ENCODE measurements around the gene PSMD5. TPM values are rescaled to one million over a fixed set of nuclear protein-coding genes. Genes with fewer than 3 reads are reported as not detected.
A peak's percentile ranks its signal among the peaks of the same experiment; 100 is the strongest.

PSMD5 gene
- total RNA-seq, 1 donor from 2014 or later = 44.4 TPM

GRCh38 chr9:120801441-120801840 is 41.3 kb downstream of the PSMD5 start:
- H3K36me3 ChIP-seq (ENCODE audit: control insufficient read depth, insufficient read depth, low read length) = no peaks in the 10 kb centered on the region
- no peaks in the 10 kb centered on the region for H3K27me3 ChIP-seq (ENCODE audit: control insufficient read depth, insufficient read depth, low read length)
- H3K4me3 ChIP-seq (ENCODE audit: low read depth, low read length) = no peak overlapping the region
- TF ChIP-seq CTCF (IDR thresholded peaks at IDR 0.05; ENCODE audit: insufficient read depth, low read length, poor library complexity, severe bottlenecking) = no peak
- DNase-seq (ENCODE audit: low read depth) = no peak

GRCh38 chr9:120792898-120793765 is 49.6 kb downstream of the PSMD5 start, which contains the start of gene FBXW2:
TSS of gene FBXW2 (minus strand) at chr9:120793416. CDS start at chr9:120788258, 5,158 bp downstream.
- Histone ChIP-seq H3K27me3 (ENCODE audit: control insufficient read depth, insufficient read depth, low read length) (no peaks in the 10 kb centered on the region), H3K4me3 (ENCODE audit: low read depth, low read length) (peak within 1 kb of the TSS; percentile 81), H3K36me3 (ENCODE audit: control insufficient read depth, insufficient read depth, low read length) (no peaks in the 10 kb centered on the region)
- peak; percentile 42 for DNase-seq (ENCODE audit: low read depth)
- TF ChIP-seq CTCF (IDR thresholded peaks at IDR 0.05; ENCODE audit: insufficient read depth, low read length, poor library complexity, severe bottlenecking) = no peak

- Histone ChIP-seq H3K27me3 (ENCODE audit: control insufficient read depth, insufficient read depth, low read length) (no peaks in the 10 kb centered on the region), H3K36me3 (ENCODE audit: control insufficient read depth, insufficient read depth, low read length) (no peaks in the 10 kb centered on the region), H3K4me3 (ENCODE audit: low read depth, low read length) (no peak overlapping the region)
- DNase-seq (ENCODE audit: low read depth) = no peak
- TF ChIP-seq CTCF (IDR thresholded peaks at IDR 0.05; ENCODE audit: insufficient read depth, low read length, poor library complexity, severe bottlenecking) = no peak
Observed at GRCh38 chr9:120791161-120791560, 51.6 kb downstream of the PSMD5 start.

- no peak for TF ChIP-seq CTCF (IDR thresholded peaks at IDR 0.05; ENCODE audit: insufficient read depth, low read length, poor library complexity, severe bottlenecking)
- H3K27me3 ChIP-seq (ENCODE audit: control insufficient read depth, insufficient read depth, low read length) = no peaks in the 10 kb centered on the region
- no peak overlapping the region for H3K4me3 ChIP-seq (ENCODE audit: low read depth, low read length)
- no peaks in the 10 kb centered on the region for H3K36me3 ChIP-seq (ENCODE audit: control insufficient read depth, insufficient read depth, low read length)
- DNase-seq (ENCODE audit: low read depth) = no peak
Observed at GRCh38 chr9:120787933-120788332, 54.8 kb downstream of the PSMD5 start.

GRCh38 chr9:120783602-120784047 is 59.1 kb downstream of the PSMD5 start:
- H3K27me3 ChIP-seq (ENCODE audit: control insufficient read depth, insufficient read depth, low read length) = no peaks in the 10 kb centered on the region
- no peaks in the 10 kb centered on the region for H3K36me3 ChIP-seq (ENCODE audit: control insufficient read depth, insufficient read depth, low read length)
- H3K4me3 ChIP-seq (ENCODE audit: low read depth, low read length) = no peak overlapping the region
- no peak for TF ChIP-seq CTCF (IDR thresholded peaks at IDR 0.05; ENCODE audit: insufficient read depth, low read length, poor library complexity, severe bottlenecking)
- peak; percentile 39 for DNase-seq (ENCODE audit: low read depth)
